Measurements from ENCODE around the gene ARID4B.
"Not testable (repeated sequence)": the region's sequence is repeated elsewhere in the genome, so short reads cannot be mapped to it uniquely, and the experiment has no call there.

Gene ARID4B

DNA sequence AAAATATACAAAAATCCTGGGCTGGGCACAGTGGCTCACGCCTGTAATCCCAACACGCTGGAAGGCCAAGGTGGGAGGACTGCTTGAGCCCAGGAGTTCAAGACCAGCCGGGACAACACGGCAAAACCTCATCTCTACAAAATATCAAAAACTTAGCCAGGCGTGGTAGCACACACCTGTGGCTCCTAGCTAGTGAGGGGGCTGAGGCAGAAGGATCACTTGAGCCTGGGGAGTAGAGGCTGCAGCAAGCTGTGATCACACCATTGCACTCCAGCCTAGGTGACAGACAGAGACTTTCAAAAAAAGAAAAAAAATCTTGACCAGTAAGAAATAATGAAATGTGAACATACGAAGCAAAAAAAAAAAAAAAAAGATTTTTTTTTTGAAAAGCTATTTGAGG, 52.1 kb downstream of the ARID4B start:
- Histone ChIP-seq H3K18ac (ENCODE audit: low read length) (peak overlapping the region; percentile 30), H3K9ac (ENCODE audit: low read length) (no peak overlapping the region), H2AK5ac (ENCODE audit: low read length) (no peak overlapping the region), H3K23ac (ENCODE audit: low read length) (no peak overlapping the region), H2BK15ac (replicated peaks; ENCODE audit: low read depth) (no peak overlapping the region), H3K4me3 (ENCODE audit: low read length) (no peak overlapping the region), H3K56ac (ENCODE audit: low read length) (no peak overlapping the region), H3K4me1 (ENCODE audit: control insufficient read depth, low read depth, low read length) (peaks cover 12% of the 10 kb centered on the region), H3K27ac (ENCODE audit: low read depth, low read length) (no peak overlapping the region), H4K8ac (ENCODE audit: low read depth, low read length) (no peak overlapping the region), H3K4ac (ENCODE audit: low read depth, low read length) (no peak overlapping the region), H3K79me1 (ENCODE audit: low read length) (peaks cover 6% of the 10 kb centered on the region), H2BK5ac (ENCODE audit: low read length) (no peak overlapping the region), H2BK120ac (ENCODE audit: low read depth, low read length) (no peak overlapping the region), H3K4me2 (ENCODE audit: low read length) (no peak overlapping the region), H4K5ac (ENCODE audit: low read length) (no peak overlapping the region), H3K79me2 (ENCODE audit: control insufficient read depth, insufficient read depth, low read length) (peaks cover 64% of the 10 kb centered on the region), H3K27me3 (ENCODE audit: insufficient read depth, low read length, poor library complexity) (no peaks in the 10 kb centered on the region), H3K36me3 (ENCODE audit: control insufficient read depth, insufficient read depth, low read length) (no peaks in the 10 kb centered on the region)
- WGBS (ENCODE audit: extremely low coverage, insufficient coverage, low lambda C conversion rate) = no CpG with 5 or more reads among the region's 6 CpGs
- peak; percentile 44 for DNase-seq

DNA sequence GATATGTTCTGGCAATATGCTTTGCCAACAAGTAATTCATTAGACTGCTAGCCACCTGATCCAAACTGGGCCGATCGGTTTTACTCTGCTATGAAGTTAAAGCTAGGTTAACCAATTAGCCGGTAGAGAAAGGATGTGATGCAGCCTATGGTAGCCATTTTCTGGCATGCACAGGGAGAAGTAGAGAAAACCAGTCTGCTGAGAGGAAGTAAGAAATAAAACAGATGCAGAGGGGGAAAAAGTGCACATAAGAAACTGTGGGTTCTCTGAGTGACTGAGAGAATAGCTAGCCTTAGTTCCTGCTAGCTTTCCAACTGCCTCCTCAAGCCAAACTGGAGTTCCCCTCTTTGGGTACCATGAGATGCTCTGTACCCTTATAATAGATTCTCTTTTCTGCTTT, 52.8 kb downstream of the ARID4B start:
- H3K79me1 ChIP-seq (ENCODE audit: low read length) = peaks cover 3% of the 10 kb centered on the region
- H2BK15ac ChIP-seq (replicated peaks; ENCODE audit: low read depth) = peak overlapping the region; percentile 74
- no peak overlapping the region for H3K23ac ChIP-seq (ENCODE audit: low read length)
- H4K8ac ChIP-seq (ENCODE audit: low read depth, low read length) = no peak overlapping the region
- H3K18ac ChIP-seq (ENCODE audit: low read length) = peak overlapping the region; percentile 12
- H2AK5ac ChIP-seq (ENCODE audit: low read length) = no peak overlapping the region
- no peak overlapping the region for H2BK5ac ChIP-seq (ENCODE audit: low read length)
- no peak for DNase-seq
- H3K56ac ChIP-seq (ENCODE audit: low read length) = no peak overlapping the region
- H3K27me3 ChIP-seq (ENCODE audit: insufficient read depth, low read length, poor library complexity) = no peaks in the 10 kb centered on the region
- no peak overlapping the region for H3K4me3 ChIP-seq (ENCODE audit: low read length)
- no peak overlapping the region for H3K4ac ChIP-seq (ENCODE audit: low read depth, low read length)
- H3K27ac ChIP-seq (ENCODE audit: low read depth, low read length) = no peak overlapping the region
- H3K36me3 ChIP-seq (ENCODE audit: control insufficient read depth, insufficient read depth, low read length) = no peaks in the 10 kb centered on the region
- H3K79me2 ChIP-seq (ENCODE audit: control insufficient read depth, insufficient read depth, low read length) = peaks cover 61% of the 10 kb centered on the region
- no CpG with 5 or more reads among the region's 3 CpGs for WGBS (ENCODE audit: extremely low coverage, insufficient coverage, low lambda C conversion rate)
- H3K4me1 ChIP-seq (ENCODE audit: control insufficient read depth, low read depth, low read length) = peaks cover 14% of the 10 kb centered on the region
- no peak overlapping the region for H3K9ac ChIP-seq (ENCODE audit: low read length)
- peak overlapping the region; percentile 82 for H2BK120ac ChIP-seq (ENCODE audit: low read depth, low read length)
- H3K4me2 ChIP-seq (ENCODE audit: low read length) = no peak overlapping the region
- H4K5ac ChIP-seq (ENCODE audit: low read length) = no peak overlapping the region

DNA sequence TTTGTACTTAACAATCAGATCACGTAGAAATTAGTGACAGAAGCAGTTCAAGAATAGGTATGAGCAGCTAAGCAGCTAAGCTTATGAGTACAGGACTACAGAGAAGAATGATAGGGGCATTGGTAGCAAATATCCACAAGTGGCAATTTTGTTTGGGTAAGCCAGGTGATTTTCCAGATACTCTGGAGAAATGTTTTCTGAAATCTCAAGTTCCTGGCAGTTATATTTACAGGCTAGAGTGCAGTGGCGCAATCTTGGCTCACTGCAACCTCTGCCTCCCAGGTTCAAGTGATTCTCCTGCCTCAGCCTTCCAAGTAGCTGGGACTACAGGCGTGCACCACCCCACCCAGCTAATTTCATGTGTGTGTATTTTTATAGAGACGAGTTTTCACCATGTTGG, 55.1 kb downstream of the ARID4B start:
- no peak overlapping the region for H3K4me3 ChIP-seq (ENCODE audit: low read length)
- no peak overlapping the region for H3K27ac ChIP-seq (ENCODE audit: low read depth, low read length)
- no peak overlapping the region for H2BK120ac ChIP-seq (ENCODE audit: low read depth, low read length)
- no peak overlapping the region for H4K5ac ChIP-seq (ENCODE audit: low read length)
- no peak overlapping the region for H2BK5ac ChIP-seq (ENCODE audit: low read length)
- H3K4ac ChIP-seq (ENCODE audit: low read depth, low read length) = no peak overlapping the region
- WGBS (ENCODE audit: extremely low coverage, insufficient coverage, low lambda C conversion rate) = no CpG with 5 or more reads among the region's 4 CpGs
- no peak overlapping the region for H2AK5ac ChIP-seq (ENCODE audit: low read length)
- H3K79me2 ChIP-seq (ENCODE audit: control insufficient read depth, insufficient read depth, low read length) = peaks cover 58% of the 10 kb centered on the region
- no peak overlapping the region for H2BK15ac ChIP-seq (replicated peaks; ENCODE audit: low read depth)
- H3K27me3 ChIP-seq (ENCODE audit: insufficient read depth, low read length, poor library complexity) = no peaks in the 10 kb centered on the region
- no peak overlapping the region for H3K9ac ChIP-seq (ENCODE audit: low read length)
- no peak overlapping the region for H4K8ac ChIP-seq (ENCODE audit: low read depth, low read length)
- no peak overlapping the region for H3K18ac ChIP-seq (ENCODE audit: low read length)
- peaks cover 7% of the 10 kb centered on the region for H3K4me1 ChIP-seq (ENCODE audit: control insufficient read depth, low read depth, low read length)
- no peaks in the 10 kb centered on the region for H3K36me3 ChIP-seq (ENCODE audit: control insufficient read depth, insufficient read depth, low read length)
- no peak overlapping the region for H3K4me2 ChIP-seq (ENCODE audit: low read length)
- peaks cover 5% of the 10 kb centered on the region for H3K79me1 ChIP-seq (ENCODE audit: low read length)
- H3K56ac ChIP-seq (ENCODE audit: low read length) = no peak overlapping the region
- no peak overlapping the region for H3K23ac ChIP-seq (ENCODE audit: low read length)
- no peak for DNase-seq

DNA sequence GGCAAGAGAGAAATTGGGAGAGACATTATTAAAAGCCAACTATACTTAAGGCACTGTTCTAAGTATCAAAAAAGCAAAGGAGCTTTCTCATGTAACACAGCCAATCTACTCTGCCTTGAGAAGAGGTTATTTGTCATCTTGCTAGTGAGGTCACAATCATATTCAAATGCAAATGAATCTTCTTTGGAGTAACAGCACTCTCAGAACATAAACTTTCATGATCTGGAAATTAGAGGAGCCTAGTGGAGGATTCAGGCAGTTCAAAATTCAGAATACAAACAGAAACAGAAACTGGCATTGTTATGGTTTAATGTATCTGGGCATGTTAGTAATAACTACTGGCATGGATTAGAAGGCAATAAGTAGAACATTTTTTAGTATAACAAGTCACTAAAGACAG, 57.4 kb downstream of the ARID4B start:
- no peaks in the 10 kb centered on the region for H3K27me3 ChIP-seq (ENCODE audit: insufficient read depth, low read length, poor library complexity)

DNA sequence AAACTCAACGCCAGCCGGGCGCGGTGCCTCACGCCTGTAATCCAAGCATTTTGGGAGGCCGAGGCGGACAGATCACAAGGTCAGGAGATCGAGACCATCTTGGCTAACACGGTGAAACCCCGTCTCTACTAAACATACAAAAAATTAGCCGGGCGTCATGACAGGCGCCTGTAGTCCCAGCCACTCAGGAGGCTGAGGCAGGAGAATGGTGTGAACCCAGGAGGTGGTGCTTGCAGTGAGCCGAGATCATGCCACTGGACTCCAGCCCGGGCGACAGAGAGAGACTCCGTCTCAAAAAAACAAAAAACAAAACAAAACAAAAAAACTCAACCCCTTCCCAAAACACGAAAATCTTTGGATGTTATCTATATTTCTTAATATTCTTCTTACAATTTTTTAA, 58.0 kb downstream of the ARID4B start:
- not testable (repeated sequence) for H3K27me3 ChIP-seq (ENCODE audit: insufficient read depth, low read length, poor library complexity); H4K5ac ChIP-seq (ENCODE audit: low read length); H3K4me3 ChIP-seq (ENCODE audit: low read length); H3K18ac ChIP-seq (ENCODE audit: low read length); H2BK15ac ChIP-seq (replicated peaks; ENCODE audit: low read depth); H3K4me1 ChIP-seq (ENCODE audit: control insufficient read depth, low read depth, low read length); H3K4me2 ChIP-seq (ENCODE audit: low read length); H2BK5ac ChIP-seq (ENCODE audit: low read length); H3K23ac ChIP-seq (ENCODE audit: low read length); H3K27ac ChIP-seq (ENCODE audit: low read depth, low read length); H3K4ac ChIP-seq (ENCODE audit: low read depth, low read length); DNase-seq; H4K8ac ChIP-seq (ENCODE audit: low read depth, low read length); H3K9ac ChIP-seq (ENCODE audit: low read length); H3K79me1 ChIP-seq (ENCODE audit: low read length); H3K36me3 ChIP-seq (ENCODE audit: control insufficient read depth, insufficient read depth, low read length); H2AK5ac ChIP-seq (ENCODE audit: low read length); H2BK120ac ChIP-seq (ENCODE audit: low read depth, low read length); H3K56ac ChIP-seq (ENCODE audit: low read length)
- H3K79me2 ChIP-seq (ENCODE audit: control insufficient read depth, insufficient read depth, low read length) = peaks cover 54% of the 10 kb centered on the region
- WGBS (ENCODE audit: extremely low coverage, insufficient coverage, low lambda C conversion rate) = 100% methylated on average over 1 of the region's 18 CpGs

More for the DNA sequence above, 57.4 kb downstream of the ARID4B start:
- Histone ChIP-seq H2BK5ac (ENCODE audit: low read length) (no peak overlapping the region), H3K4ac (ENCODE audit: low read depth, low read length) (no peak overlapping the region), H3K79me2 (ENCODE audit: control insufficient read depth, insufficient read depth, low read length) (peaks cover 54% of the 10 kb centered on the region), H3K56ac (ENCODE audit: low read length) (no peak overlapping the region), H3K79me1 (ENCODE audit: low read length) (peaks cover 7% of the 10 kb centered on the region), H3K27ac (ENCODE audit: low read depth, low read length) (no peak overlapping the region), H3K36me3 (ENCODE audit: control insufficient read depth, insufficient read depth, low read length) (no peaks in the 10 kb centered on the region), H3K9ac (ENCODE audit: low read length) (no peak overlapping the region), H2BK120ac (ENCODE audit: low read depth, low read length) (no peak overlapping the region), H3K23ac (ENCODE audit: low read length) (no peak overlapping the region), H3K18ac (ENCODE audit: low read length) (no peak overlapping the region), H4K8ac (ENCODE audit: low read depth, low read length) (no peak overlapping the region), H2BK15ac (replicated peaks; ENCODE audit: low read depth) (no peak overlapping the region), H2AK5ac (ENCODE audit: low read length) (no peak overlapping the region), H4K5ac (ENCODE audit: low read length) (no peak overlapping the region), H3K4me2 (ENCODE audit: low read length) (no peak overlapping the region), H3K4me3 (ENCODE audit: low read length) (no peak overlapping the region), H3K4me1 (ENCODE audit: control insufficient read depth, low read depth, low read length) (peaks cover 6% of the 10 kb centered on the region)
- DNase-seq = peak; percentile 47

DNA sequence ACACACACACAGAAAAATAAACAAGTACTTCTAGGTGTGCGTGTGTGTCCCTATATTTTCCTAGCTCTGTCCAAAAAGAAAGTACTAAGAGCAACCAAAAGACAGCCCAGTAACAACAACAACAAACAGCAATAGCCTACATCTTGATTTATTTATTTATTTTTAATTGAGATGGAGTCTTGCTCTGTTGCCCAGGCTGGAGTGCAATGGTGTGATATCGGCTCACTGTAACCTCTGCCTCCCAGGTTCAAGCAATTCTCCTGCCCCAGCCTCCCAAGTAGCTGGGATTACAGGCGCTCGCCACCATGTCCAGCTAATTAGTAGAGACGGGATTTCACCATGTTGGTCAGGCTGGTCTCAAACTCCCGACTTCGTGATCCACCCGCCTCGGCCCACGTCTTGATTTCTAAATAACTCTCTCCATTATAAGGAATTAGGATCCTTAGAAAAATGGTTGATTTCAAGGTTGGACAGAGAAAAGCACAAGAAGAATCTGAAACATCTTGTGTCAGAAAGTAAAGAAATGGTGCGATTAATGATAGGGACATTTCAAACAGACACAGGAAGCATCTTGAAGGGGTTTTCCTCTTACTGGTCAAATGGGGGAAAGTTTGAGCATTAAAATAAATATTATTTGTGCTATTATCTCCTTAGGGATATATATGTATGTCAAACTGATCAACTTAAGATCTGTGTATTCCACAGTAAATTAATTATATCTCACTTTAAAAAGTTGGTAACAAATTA, 59.4 kb downstream of the ARID4B start:
- Histone ChIP-seq H3K4me1 (ENCODE audit: control insufficient read depth, low read depth, low read length) (peaks cover 2% of the 10 kb centered on the region), H3K23ac (ENCODE audit: low read length) (no peak overlapping the region), H3K18ac (ENCODE audit: low read length) (no peak overlapping the region), H3K56ac (ENCODE audit: low read length) (no peak overlapping the region), H4K8ac (ENCODE audit: low read depth, low read length) (no peak overlapping the region), H3K4ac (ENCODE audit: low read depth, low read length) (no peak overlapping the region), H3K9ac (ENCODE audit: low read length) (no peak overlapping the region), H2AK5ac (ENCODE audit: low read length) (no peak overlapping the region), H2BK120ac (ENCODE audit: low read depth, low read length) (no peak overlapping the region), H3K27me3 (ENCODE audit: insufficient read depth, low read length, poor library complexity) (no peaks in the 10 kb centered on the region), H3K4me2 (ENCODE audit: low read length) (no peak overlapping the region), H3K36me3 (ENCODE audit: control insufficient read depth, insufficient read depth, low read length) (no peaks in the 10 kb centered on the region), H3K79me2 (ENCODE audit: control insufficient read depth, insufficient read depth, low read length) (peaks cover 51% of the 10 kb centered on the region), H2BK5ac (ENCODE audit: low read length) (no peak overlapping the region), H2BK15ac (replicated peaks; ENCODE audit: low read depth) (no peak overlapping the region), H3K27ac (ENCODE audit: low read depth, low read length) (no peak overlapping the region), H3K4me3 (ENCODE audit: low read length) (no peak overlapping the region), H3K79me1 (ENCODE audit: low read length) (peaks cover 4% of the 10 kb centered on the region), H4K5ac (ENCODE audit: low read length) (no peak overlapping the region)
- no peak for DNase-seq
- no CpG with 5 or more reads among the region's 11 CpGs for WGBS (ENCODE audit: extremely low coverage, insufficient coverage, low lambda C conversion rate)

Data from mesendoderm (in vitro differentiated cells).